Tibial nerve (tissue), 4 donors: ENCODE results near the gene EEPD1.

Source experiments
- CTCF ChIP-seq, 5 experiments: fragments of 200-600 bp in 3 of 5; fragments of 450-650 bp in 2 of 5; sonication (generic) in 3 of 5; IDR thresholded peaks; one replicate each; pipeline ENCODE4 v1.5.1; 2016 to 2019; ENCODE audit warnings: antibody characterized with exemption in 5 of 5, mild to moderate bottlenecking in 3 of 5, moderate library complexity in 2 of 5
- EP300 ChIP-seq, 2 donors: sonication (generic); formaldehyde crosslinking; IDR thresholded peaks; one replicate each; pipeline ENCODE4 v1.6.1; 2017; ENCODE audit warnings: antibody characterized with exemption in 2 of 2, mild to moderate bottlenecking in 1 of 2

- TF ChIP-seq CTCF (IDR thresholded peaks at IDR 0.05) (no peak), EP300 (IDR thresholded peaks at IDR 0.05) (no peak)
Observed at GRCh38 chr7:36279926-36280315, 126.9 kb downstream of the EEPD1 start.
